Glomerular endothelial cell (primary cell): Measurements from ENCODE around the gene KIAA0513. TPM values are rescaled to one million over a fixed set of nuclear protein-coding genes. Genes with fewer than 3 reads are reported as not detected.
"Not testable (repeated sequence)": the region's sequence is repeated elsewhere in the genome, so short reads cannot be mapped to it uniquely, and the experiment has no call there.

Experiments used
- DNase-seq: peaks from one replicate; pipeline ENCODE4 v3.0.0-alpha.2; 2011; ENCODE audit warnings: low read depth, low spot score; ENCODE audit errors: extremely low read depth
- total RNA-seq: library from RNA; depleted of rRNA; stranded (reverse); fragments of >200 nt; gene quantifications from 2 replicates; pipeline ENCODE4 v1.2.3, GENCODE V29; 2015

The KIAA0513 gene
- total RNA-seq, 1 donor from 2014 or later = 6.2 TPM

DNA sequence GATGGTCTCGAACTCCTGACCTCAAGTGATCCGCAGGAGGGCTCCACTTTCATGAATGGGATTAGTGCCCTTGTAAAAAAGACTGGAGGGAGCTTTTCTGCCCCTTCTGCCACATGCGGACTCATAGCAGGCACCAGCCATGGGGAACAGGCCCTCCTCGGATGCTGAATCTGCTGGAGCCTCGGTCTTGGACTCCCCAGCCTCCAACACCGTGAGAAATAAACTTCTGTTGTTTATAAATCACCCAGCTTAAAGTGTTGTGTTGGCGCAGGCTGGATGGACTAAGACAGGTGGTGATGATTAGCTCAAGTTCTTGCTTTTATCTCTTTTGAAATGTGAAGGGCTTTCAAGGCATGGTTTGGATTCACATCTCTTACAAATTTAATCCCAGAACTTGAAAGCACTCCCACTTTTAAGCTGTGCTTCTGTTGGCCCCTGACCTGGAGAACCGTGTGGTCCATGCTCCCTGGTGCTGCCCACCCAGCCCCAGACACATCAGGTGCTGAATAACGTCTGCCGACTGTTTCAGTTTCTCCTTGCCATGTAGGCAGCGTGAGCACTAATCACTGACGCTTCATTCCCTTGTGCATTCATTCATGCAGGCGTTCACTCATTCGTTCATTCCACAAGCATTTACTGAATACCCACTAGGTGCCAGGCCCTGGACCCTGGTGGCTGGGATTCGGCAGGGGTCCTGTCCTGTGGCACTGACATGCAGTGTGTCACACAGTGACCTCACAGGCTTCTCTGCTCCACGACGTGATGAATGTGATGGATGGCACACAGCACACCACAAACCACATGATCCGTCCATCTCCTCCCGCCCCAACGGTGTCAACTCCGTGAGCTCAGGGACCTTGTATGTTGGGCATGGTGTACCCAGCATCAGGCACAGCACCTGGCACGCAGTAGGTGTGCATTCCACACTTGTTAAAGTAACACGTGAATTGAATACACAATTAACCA, 75.8 kb downstream of the KIAA0513 start:
- no peak for DNase-seq

DNA sequence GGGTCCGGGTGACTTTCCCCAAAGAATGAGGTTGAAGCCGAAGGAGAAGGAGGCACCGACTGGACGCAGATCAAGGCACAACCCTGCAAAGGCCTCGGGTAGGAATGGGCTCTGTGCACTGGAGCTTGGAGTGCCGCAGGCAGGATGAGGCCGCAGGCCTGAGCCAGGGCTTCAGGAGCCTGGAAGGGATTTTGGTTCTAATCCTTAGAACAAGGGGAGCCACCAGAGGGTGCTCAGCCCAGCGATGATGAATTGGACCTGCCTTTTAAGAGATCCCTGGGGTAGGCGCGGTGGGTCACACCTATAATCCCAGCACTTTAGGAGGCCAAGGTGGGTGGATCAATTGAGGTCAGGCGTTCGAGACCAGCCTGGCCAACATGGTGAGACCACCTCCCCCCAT, 76.6 kb downstream of the KIAA0513 start:
- DNase-seq = no peak

DNA sequence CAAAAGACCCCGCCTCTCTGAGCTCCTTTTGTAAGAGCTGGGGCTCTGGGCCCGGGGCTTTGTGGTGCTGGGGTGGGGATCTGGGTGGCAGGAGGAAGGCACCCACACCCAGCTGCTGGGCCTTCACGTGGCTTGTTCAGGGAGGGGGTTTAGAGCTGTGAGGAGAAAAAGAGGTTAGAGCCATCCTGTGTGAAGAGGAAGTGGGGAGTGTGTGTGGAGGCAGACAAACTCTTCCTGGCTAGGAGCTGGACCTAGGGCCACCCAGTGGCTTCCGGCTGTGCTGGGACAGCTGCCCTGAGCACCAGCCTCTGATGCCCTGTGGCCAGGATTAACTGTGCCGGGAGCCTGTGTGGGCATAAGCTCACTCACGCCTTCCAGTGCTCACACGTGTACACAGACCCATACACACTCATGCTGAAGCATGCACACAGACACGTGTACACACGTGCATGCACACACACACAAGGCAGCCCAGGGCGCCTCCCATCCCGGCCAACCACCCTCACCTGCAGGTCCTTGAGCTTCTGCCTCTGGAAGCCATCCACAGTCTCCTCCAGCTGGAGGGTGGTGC, 77.3 kb downstream of the KIAA0513 start:
- DNase-seq = no peak

DNA sequence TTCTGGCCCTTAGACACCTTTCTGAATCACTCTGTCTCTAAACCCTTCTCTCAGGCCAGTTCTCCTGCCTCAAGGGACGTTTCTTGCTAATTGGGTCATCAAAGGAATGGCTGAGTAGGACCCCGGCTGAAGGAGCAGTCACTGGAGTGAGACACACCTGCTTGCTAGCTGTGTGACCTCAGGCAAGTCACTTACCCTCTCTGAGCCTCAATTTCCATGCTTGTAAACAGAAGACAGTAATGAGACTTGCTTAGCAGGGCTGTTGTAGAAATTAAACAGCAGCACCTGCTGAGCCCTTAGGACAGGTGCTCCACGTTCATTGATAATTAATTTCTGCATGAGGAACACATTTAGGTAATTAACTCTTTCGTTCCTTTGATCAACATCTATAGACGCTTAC, 77.9 kb downstream of the KIAA0513 start:
- no peak for DNase-seq

DNA sequence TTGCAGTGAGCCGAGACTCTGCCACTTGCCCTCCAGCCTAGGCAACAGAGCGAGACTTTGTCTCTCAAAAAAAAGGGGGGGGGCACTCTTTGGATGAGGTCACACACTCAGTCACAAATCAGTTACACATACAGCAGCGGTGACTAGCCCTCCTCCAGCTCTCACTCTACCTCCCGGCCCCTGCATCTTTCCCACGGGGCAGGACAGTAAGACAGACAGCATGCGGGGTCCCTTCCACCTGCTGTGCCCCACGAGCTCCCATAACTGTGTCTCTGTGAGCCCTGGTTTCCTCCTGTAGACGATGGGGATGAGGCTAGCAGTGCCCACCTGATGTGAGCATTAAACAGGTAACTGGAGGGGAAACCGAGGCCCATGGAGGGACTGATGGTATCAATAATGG, 79.5 kb downstream of the KIAA0513 start:
- no peak for DNase-seq

DNA sequence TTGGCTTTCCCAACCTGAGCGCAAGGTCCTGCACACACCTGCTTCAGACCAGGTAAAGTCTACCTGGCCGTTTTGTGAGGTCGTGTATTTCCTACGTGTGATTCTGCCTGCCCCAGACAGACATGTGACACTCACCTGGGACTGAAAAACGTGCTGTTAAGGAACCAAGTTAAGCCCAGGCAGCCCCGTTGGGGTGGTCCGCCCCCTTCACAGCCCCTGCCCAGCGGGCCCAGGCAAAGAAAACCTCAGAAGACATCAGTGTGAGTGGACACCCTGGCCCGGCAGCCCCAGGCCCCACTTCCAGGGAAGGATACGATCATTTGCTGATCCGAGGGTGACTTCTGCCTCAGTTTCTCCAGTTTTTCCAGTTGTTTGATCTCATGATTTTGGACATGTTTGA, 79.9 kb downstream of the KIAA0513 start:
- DNase-seq = no peak

DNA sequence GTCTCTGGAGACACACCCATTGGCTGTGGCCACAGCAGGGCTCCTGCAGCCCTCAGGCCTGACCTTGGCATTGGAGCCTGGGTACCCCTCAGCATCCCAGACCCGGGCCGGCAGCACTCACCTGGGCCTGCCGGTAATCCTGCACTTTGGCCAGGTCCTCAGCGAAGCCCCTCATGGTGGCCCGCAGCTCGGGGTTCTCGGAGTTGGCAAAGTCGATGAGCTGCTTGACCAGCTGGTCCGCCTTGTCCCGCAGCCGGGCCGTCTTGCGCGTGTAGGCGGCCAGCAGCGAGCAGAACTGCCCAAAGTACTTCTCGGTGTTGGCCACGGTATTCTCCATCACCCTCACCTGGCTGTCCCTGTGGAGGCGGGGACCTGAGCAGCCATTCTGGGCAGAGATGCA, 82.5 kb downstream of the KIAA0513 start:
- DNase-seq = no peak

DNA sequence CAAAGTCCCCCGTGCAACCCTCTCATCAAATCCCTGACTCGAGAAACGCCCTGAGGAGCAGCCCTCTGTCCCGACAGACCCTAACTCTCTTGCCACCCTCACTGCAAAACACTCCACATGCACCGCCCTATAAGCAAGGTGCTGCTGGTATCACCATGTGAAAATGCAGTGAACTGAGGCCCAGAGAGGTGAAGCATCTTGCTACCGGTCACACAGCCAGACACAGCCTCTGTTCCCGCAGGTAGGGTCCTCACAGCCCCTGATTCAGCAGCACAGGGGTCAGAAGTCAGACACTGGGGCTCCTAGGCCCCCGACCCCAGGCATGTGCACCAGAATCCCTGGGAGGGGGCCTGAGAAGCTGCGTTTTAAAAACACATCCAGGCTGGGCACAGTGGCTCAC, 83.6 kb downstream of the KIAA0513 start:
- DNase-seq = no peak

DNA sequence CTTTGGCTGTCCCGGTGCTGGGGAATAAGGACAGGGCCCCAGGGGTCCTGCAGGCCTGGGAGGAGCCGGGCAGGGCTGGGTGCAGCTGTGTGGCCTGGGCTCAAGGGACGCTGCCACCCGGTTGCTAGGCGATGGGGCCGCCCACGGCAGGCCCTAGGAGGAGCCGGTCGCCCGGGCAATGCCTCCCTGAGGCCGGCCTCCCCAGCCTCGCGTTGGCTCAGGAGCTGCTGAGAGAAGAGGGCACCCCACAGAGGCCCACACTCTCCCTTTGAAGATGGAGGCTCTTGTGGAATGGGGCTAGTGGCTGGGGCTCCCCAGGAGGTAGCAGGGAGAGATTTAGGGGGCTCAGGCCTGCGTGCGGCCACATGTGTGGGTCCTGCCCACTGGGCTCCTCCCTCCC, 84.8 kb downstream of the KIAA0513 start, which contains the start of gene CIBAR2:
Gene CIBAR2, minus strand, starts transcription at position 109 of the 400 bp plus-strand sequence. CDS start 120 bp downstream, outside the sequence.
- no peak for DNase-seq

DNA sequence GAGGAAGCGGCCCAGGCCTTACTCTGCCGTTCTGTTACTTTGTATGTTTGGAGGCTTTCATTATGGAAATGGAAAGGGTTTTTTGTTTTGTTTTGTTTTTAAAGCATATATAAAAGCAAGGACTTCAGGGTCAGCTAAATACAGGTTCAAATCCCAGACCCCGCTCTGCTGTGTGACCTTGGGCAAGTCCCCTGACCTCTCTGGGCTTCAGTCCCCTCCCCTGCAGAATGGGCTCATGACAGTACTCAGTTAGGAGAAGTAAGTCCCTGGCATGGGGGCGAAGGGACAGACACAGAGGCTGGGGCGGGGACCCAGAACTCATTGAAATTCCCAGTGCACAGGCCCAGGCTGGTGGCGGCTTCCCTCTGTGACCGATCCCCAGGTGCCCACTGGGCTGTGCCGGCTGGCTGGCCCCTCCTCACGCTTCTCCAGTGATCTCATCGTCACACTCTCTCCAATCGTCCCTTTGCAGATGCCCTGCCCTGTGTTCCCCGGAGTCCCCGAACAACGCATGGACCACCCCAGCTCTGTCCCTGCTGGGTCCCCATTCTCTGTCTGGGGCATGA, 85.7 kb downstream of the KIAA0513 start:
- no peak for DNase-seq

DNA sequence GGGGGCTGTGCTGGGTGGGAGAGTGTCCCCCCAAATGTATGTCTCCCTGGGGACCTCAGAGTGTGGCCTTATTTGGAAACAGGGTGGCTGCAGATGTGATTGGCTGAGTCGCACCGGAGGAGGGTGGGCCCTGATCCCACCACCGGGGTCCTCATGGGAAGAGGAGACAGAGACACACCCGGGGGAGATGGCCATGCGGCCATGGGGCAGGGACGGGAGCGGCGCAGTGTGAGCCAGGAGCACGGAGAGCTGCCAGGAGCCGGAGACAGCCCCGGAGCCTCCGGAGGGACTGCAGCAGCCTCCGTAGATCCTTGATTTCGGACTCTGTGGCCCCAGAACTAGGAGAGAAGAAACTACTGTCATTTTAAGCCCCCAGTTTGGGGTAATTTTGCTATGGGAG, 86.3 kb downstream of the KIAA0513 start:
- no peak for DNase-seq

DNA sequence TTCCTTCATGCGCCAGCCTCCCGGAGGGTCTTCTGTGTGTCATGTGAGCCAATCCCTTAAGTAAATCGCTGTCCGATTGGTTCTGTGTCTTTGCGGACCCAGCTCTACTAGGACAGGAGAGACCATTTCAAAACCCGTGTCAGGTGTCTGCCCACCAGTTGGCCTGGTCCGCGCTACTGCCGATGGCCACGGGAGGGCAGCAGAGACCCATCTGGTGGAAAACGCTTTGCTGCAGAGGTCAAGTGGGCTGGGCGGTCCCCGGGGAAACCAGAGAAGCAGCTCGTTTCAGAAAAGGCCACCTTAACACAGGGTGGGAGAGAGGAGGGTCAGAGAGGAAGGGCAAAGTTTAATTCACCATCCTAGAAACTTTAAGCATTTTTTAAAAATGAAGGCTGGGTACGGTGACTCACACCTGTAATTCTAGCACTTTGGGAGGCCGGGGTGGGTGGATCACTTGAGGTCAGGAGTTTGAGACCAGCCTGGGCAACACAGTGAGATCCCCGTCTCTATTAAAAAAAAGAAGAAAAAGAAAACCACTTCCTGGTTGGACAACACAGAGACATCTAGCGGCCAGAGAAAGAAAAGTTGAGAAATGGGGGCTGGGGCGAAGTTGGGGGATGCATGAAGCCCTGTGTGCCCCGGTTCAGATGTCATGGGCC, 87.4 kb downstream of the KIAA0513 start:
- DNase-seq = no peak

DNA sequence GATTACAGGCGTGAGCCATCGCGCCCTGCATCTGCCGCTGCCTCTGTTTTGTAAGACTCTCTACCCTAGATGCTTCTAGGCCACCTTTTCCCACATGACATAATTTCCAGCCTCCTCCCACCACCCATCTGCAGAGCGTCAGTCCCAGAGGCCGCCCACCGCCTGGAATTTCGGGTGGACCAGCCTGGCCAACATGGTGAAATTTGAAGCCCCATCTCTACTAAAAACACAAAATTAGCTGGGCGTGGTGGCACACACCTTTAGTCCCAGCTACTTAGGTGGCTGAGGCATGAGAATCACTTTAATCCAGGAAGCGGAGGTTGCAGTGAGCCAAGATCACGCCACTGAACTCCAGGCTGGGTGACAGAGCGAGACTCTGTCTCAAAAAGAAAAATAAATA, 89.8 kb downstream of the KIAA0513 start:
- no peak for DNase-seq

DNA sequence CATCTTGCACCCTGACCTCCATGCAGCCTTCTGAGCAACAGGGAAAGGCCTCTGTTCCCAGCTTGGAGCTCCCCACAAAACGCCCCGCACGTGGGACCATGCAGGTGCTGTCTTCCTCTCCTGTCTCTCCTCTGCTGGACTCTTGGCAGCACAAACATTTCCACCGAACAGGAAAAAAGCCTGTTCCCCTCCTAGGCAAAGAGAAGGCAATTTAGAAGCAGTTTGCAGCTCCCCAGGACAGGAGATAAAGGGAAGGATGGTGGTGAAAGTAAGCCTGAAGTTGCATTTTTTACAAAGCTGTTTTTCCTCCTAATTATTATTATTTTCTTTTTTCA, 92.4 kb downstream of the KIAA0513 start:
- no peak for DNase-seq

DNA sequence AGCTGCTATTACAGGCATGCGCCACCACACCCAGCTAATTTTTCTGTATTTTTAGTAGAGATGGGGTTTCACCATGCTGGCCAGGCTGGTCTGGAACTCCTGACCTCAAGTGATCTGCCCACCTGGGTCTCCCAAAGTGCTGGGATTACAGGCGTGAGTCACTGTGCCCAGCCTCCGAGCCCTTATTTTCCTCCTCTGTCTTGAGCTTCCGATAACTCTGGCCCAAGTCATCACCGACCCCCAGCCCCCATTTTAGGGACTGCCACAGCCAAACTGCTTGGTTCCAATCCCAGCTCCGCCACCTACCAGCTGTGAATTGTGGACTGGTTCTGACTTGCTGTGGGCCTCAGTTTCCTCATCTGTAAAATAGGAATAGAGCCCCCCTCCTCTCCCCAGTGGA, 95.8 kb downstream of the KIAA0513 start:
- DNase-seq = not testable (repeated sequence)

DNA sequence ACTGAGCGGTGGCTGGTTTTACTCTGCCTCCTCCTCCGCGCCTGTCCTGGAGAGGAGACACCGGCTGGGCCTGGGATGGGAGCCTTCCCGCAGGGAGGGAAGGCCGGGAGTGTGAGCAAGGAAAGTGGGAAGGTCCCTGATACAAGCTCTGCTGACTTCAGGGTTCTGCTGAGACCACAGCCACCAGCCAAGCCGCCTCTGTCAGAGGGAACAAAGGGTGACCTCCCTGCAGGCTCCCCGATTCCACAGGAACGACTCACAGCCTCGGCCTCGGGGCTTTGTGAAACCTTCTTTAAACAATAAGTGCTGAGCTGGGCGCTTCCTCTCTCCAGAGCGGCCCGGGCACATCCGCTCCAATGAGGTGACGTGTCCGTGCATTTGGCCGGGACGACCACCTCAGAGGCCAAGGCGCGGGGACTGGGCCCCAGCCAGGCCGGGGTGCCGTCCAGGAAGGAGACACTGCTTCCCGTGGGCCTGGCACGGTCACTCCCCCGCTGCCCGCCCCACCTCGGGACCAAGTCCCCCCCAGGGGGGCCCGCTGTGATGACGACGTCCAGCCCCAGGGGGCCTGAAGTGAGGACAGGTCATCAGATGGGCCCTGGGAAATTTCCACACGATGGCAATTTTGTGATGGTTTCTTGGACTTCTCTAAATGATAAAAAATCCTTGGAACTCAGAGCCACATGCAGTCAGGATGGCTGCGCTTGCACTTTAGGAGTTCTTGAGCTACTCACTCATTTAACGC, 96.5 kb downstream of the KIAA0513 start:
- no peak for DNase-seq

DNA sequence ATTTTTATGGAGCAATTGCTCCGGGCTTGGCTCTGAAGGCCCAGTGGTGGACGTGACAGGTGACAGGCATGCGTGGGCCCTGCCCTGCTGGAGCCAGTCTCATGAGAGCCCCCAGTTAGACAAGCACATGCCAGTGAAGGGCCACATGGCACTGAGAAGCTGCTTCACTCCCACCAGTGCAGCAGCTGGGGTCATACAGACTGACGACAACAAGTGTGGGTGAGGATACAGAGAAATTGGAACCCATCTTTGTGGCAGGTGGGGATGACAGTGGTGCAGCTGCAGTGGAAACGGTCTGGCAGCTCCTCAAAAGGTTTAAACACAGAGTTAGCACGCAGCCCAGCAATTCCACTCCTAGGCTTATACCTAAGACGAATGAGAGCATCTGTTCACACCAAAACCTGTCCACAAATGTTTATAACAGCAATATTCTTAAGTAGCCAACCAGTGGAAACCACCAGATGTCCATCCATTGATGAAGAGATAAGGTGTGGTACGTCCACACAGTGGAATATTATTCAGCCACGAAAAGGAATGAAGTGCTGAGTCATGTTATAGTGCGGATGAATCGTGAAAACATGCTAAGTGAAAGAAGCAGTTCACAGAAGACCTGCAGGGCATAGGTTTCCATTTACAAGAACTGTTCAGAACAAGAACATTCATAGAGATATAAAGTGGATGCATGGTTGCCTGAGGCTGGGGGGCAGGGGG, 97.2 kb downstream of the KIAA0513 start:
- DNase-seq = no peak

DNA sequence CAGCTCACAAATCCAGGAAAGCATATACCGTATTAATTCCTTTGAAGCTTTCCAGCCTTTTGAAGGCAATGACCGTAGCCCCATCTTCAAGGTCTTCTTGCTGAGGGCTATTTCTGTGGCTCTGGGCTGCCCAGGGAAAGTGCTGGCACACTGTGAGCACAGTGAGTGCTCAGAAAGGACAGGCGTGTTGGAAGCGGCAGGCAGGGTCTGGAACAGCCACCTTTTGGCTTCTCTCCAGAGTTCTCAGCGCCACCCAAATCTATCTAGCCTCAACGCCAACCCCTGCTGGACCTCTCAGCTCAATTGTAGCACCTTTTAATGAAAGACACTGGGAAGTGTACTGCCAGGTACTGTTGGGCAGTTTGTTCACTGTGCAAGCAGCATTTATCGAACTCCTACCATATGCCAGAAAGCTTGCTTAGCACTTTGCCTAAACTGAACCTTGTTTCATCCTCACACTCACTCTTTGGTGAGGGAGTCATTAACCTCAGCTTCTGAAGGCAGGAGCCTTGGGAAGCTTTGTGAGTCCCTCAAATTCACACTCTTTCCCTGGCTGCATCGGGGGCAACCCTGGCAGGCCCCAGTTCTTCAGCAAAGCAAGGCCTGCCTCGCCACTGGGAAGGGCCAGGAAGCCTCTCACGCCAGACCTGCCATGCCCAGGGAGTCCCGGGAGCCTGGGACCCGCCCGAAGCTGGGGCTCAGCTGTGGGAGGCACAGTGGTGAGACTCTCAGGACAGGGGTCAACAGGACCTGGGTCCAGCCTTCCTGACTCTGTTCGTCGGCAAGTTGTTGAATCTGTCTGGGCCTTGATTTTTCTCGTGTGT, 98.2 kb downstream of the KIAA0513 start:
- DNase-seq = no peak

DNA sequence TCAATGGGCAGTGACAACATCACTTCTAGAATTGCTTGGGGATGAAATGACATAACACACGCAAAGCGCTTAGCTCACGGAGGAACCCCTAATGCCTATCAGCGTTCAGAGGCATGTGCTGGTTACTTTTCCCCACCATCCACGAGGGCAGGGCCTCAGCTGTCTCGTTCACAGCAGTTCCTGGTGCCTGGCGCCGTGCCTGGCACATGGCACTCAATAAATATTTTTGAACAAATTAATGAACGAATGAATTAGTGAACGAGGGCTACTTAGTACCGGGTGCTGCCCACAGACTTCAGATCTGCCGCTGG, 98.8 kb downstream of the KIAA0513 start:
- DNase-seq = no peak
